ENCODE data around the gene SCARB1.

The SCARB1 gene

DNA sequence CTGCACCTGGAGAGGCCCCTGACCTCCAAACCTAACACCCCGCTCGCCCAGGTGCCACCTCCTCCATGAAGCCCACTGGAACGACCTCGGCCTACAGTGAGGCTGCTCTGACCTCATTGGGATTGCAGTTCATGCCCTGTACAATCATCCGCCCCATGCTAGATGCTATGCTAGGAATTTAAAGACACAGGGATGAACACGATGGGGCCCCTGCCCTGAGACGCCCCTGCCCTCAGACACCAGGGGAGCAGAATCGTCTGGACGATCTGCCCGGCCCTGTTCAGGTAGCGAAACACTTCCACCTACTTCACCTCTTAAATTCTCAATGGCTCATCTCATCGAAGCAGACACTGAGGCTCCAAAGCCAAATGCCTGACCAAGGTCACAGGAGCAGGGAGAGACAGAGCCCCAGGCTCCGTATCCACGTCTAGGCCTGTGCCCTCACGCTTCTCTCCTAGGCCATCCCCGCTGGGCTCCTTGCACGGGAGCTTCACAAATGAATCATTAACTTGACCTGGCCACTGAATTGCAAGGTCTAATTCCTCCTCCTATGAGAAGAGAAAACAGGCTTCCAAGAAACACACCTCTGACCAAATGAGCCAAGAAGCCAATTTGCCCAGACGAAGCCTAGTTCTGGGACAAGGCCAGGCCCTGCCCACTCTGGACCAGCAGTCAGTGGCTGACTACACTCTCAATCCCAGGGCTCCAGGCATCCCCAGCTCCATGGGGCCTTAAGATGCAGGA is 35.2 kb downstream of the SCARB1 start:
- no peak overlapping the region for H3K4me3 ChIP-seq (ENCODE audit: low read length)

GRCh38 chr12:124827588-124828184 is 36.0 kb downstream of the SCARB1 start:
- Histone ChIP-seq H3K27me3 (ENCODE audit: control insufficient read depth, insufficient read depth, low read length) (no peaks in the 10 kb centered on the region), H3K9ac (ENCODE audit: low read length) (no peak overlapping the region), H3K27ac (ENCODE audit: low read depth, low read length) (no peak overlapping the region), H3K4me1 (ENCODE audit: control insufficient read depth, insufficient read depth, low read length) (no peaks in the 10 kb centered on the region), H3K36me3 (ENCODE audit: control insufficient read depth, insufficient read depth, low read length) (no peaks in the 10 kb centered on the region), H3K4me3 (ENCODE audit: low read length) (no peak overlapping the region)

More for the DNA sequence above, 35.2 kb downstream of the SCARB1 start:
- Histone ChIP-seq H3K36me3 (ENCODE audit: control insufficient read depth, insufficient read depth, low read length) (no peaks in the 10 kb centered on the region), H3K9ac (ENCODE audit: low read length) (no peak overlapping the region), H3K4me1 (ENCODE audit: control insufficient read depth, insufficient read depth, low read length) (no peaks in the 10 kb centered on the region), H3K27ac (ENCODE audit: low read depth, low read length) (no peak overlapping the region), H3K27me3 (ENCODE audit: control insufficient read depth, insufficient read depth, low read length) (no peaks in the 10 kb centered on the region)

DNA sequence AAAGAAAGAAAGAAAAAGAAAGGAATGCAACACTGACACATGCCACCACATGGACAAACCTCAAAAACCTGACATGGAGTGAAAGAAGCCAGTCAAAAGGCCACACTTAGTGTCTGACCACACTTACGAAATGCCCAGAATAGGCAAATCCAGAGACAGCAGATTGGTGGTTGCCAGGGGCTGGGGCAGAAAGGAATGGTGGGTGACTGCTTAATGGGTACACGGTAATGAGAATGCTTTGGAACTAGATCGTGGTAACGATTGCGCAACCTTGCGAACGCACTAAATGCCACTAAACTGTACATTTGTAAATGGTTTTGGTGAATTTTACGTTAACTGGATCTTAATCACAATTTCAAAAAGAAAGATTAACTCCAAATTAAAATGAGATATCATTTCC is 39.5 kb downstream of the SCARB1 start:
- no peaks in the 10 kb centered on the region for H3K4me1 ChIP-seq (ENCODE audit: control insufficient read depth, insufficient read depth, low read length)
- H3K36me3 ChIP-seq (ENCODE audit: control insufficient read depth, insufficient read depth, low read length) = no peaks in the 10 kb centered on the region
- no peak overlapping the region for H3K9ac ChIP-seq (ENCODE audit: low read length)
- H3K27ac ChIP-seq (ENCODE audit: low read depth, low read length) = no peak overlapping the region
- H3K27me3 ChIP-seq (ENCODE audit: control insufficient read depth, insufficient read depth, low read length) = no peaks in the 10 kb centered on the region
- no peak overlapping the region for H3K4me3 ChIP-seq (ENCODE audit: low read length)

- no peaks in the 10 kb centered on the region for H3K4me1 ChIP-seq (ENCODE audit: control insufficient read depth, insufficient read depth, low read length)
- no peaks in the 10 kb centered on the region for H3K27me3 ChIP-seq (ENCODE audit: control insufficient read depth, insufficient read depth, low read length)
- no peak overlapping the region for H3K27ac ChIP-seq (ENCODE audit: low read depth, low read length)
- no peaks in the 10 kb centered on the region for H3K36me3 ChIP-seq (ENCODE audit: control insufficient read depth, insufficient read depth, low read length)
- H3K9ac ChIP-seq (ENCODE audit: low read length) = no peak overlapping the region
- H3K4me3 ChIP-seq (ENCODE audit: low read length) = no peak overlapping the region
These were observed 40.2 kb downstream of the SCARB1 start for GRCh38 chr12:124823272-124823970.

- H3K27ac ChIP-seq (ENCODE audit: low read depth, low read length) = no peak overlapping the region
- H3K9ac ChIP-seq (ENCODE audit: low read length) = no peak overlapping the region
- no peak overlapping the region for H3K4me3 ChIP-seq (ENCODE audit: low read length)
- H3K27me3 ChIP-seq (ENCODE audit: control insufficient read depth, insufficient read depth, low read length) = no peaks in the 10 kb centered on the region
- H3K4me1 ChIP-seq (ENCODE audit: control insufficient read depth, insufficient read depth, low read length) = no peaks in the 10 kb centered on the region
- H3K36me3 ChIP-seq (ENCODE audit: control insufficient read depth, insufficient read depth, low read length) = no peaks in the 10 kb centered on the region
These were observed 41.4 kb downstream of the SCARB1 start for GRCh38 chr12:124822218-124822617.

- no peaks in the 10 kb centered on the region for H3K27me3 ChIP-seq (ENCODE audit: control insufficient read depth, insufficient read depth, low read length)
- H3K27ac ChIP-seq (ENCODE audit: low read depth, low read length) = no peak overlapping the region
- H3K4me3 ChIP-seq (ENCODE audit: low read length) = no peak overlapping the region
- no peak overlapping the region for H3K9ac ChIP-seq (ENCODE audit: low read length)
- no peaks in the 10 kb centered on the region for H3K36me3 ChIP-seq (ENCODE audit: control insufficient read depth, insufficient read depth, low read length)
- H3K4me1 ChIP-seq (ENCODE audit: control insufficient read depth, insufficient read depth, low read length) = no peaks in the 10 kb centered on the region
These were observed 42.1 kb downstream of the SCARB1 start for GRCh38 chr12:124821252-124822200.

- H3K4me1 ChIP-seq (ENCODE audit: control insufficient read depth, insufficient read depth, low read length) = no peaks in the 10 kb centered on the region
- H3K27ac ChIP-seq (ENCODE audit: low read depth, low read length) = no peak overlapping the region
- no peak overlapping the region for H3K4me3 ChIP-seq (ENCODE audit: low read length)
- no peaks in the 10 kb centered on the region for H3K27me3 ChIP-seq (ENCODE audit: control insufficient read depth, insufficient read depth, low read length)
- no peak overlapping the region for H3K9ac ChIP-seq (ENCODE audit: low read length)
- H3K36me3 ChIP-seq (ENCODE audit: control insufficient read depth, insufficient read depth, low read length) = no peaks in the 10 kb centered on the region
These were observed 43.5 kb downstream of the SCARB1 start for GRCh38 chr12:124820199-124820598.

DNA sequence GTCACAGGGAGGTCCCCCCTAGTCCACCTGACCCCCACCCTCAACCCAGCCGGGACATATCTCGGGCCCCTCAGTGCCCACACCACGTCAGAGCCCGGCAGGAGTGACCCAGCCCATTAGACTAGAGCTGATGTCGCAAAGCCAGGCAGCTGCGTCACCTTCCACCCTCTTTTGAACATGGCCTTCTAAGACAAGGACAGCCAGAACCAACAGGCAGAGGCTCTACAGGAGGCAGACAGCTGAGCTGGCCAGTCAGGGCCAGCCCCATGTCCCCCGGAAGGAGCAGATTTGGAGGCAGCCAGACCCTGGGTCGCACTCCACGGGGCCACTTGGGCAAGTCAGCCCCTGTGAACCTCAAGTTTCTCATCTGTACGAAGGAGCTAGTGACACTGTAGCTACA is 44.1 kb downstream of the SCARB1 start:
- Histone ChIP-seq H3K27ac (ENCODE audit: low read depth, low read length) (no peak overlapping the region), H3K27me3 (ENCODE audit: control insufficient read depth, insufficient read depth, low read length) (no peaks in the 10 kb centered on the region), H3K9ac (ENCODE audit: low read length) (no peak overlapping the region), H3K36me3 (ENCODE audit: control insufficient read depth, insufficient read depth, low read length) (peaks cover 3% of the 10 kb centered on the region), H3K4me3 (ENCODE audit: low read length) (no peak overlapping the region), H3K4me1 (ENCODE audit: control insufficient read depth, insufficient read depth, low read length) (no peaks in the 10 kb centered on the region)

- H3K27ac ChIP-seq (ENCODE audit: low read depth, low read length) = no peak overlapping the region
- H3K27me3 ChIP-seq (ENCODE audit: control insufficient read depth, insufficient read depth, low read length) = no peaks in the 10 kb centered on the region
- H3K9ac ChIP-seq (ENCODE audit: low read length) = no peak overlapping the region
- H3K36me3 ChIP-seq (ENCODE audit: control insufficient read depth, insufficient read depth, low read length) = peaks cover 5% of the 10 kb centered on the region
- H3K4me1 ChIP-seq (ENCODE audit: control insufficient read depth, insufficient read depth, low read length) = no peaks in the 10 kb centered on the region
- H3K4me3 ChIP-seq (ENCODE audit: low read length) = no peak overlapping the region
These were observed 44.6 kb downstream of the SCARB1 start for GRCh38 chr12:124819080-124819479.

DNA sequence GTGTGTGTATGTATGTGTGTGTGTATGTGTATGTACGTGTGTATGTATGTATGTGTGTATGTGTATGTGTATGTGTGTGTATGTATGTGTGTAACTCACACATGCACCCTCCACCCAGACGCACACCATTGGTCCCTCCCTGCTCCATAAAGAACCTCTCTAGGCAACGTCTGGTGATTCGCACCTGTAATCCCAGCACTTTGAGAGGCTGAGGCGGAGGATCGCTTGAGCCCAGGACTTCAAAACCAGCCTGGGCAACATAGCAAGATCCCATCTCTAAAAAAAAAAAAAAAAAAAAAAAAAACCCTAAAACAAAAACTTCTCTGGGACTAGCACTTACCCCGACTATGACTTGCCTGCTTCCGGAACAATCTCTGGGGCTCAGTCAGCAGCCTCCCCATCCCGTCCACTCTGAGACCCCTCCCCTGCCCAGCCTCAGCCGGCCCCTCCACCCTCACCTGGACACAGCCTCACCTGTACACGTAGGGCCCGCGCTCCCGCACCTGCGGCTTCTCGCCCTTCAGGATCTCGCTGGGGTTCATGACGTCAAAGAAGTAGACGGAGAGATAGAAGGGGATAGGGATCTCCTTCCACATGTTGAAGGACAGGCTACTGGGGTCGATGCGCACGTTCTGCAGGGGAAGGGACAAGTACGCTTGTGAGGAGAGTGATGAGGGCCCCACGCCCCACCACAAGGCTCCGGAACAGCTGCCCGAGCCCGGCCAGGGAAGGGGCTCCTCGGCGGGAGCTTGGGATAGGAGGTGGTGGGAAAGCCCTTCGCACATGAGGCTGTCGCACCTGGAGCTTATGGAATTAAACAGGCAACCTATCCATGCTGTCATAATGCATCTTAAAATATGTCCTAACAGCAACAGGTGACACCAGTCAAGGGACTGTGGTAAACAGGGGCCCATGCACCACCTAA is 46.3 kb downstream of the SCARB1 start:
- H3K9ac ChIP-seq (ENCODE audit: low read length) = no peak overlapping the region
- H3K4me3 ChIP-seq (ENCODE audit: low read length) = no peak overlapping the region
- H3K27ac ChIP-seq (ENCODE audit: low read depth, low read length) = no peak overlapping the region
- H3K27me3 ChIP-seq (ENCODE audit: control insufficient read depth, insufficient read depth, low read length) = no peaks in the 10 kb centered on the region
- H3K36me3 ChIP-seq (ENCODE audit: control insufficient read depth, insufficient read depth, low read length) = peaks cover 10% of the 10 kb centered on the region
- no peaks in the 10 kb centered on the region for H3K4me1 ChIP-seq (ENCODE audit: control insufficient read depth, insufficient read depth, low read length)

DNA sequence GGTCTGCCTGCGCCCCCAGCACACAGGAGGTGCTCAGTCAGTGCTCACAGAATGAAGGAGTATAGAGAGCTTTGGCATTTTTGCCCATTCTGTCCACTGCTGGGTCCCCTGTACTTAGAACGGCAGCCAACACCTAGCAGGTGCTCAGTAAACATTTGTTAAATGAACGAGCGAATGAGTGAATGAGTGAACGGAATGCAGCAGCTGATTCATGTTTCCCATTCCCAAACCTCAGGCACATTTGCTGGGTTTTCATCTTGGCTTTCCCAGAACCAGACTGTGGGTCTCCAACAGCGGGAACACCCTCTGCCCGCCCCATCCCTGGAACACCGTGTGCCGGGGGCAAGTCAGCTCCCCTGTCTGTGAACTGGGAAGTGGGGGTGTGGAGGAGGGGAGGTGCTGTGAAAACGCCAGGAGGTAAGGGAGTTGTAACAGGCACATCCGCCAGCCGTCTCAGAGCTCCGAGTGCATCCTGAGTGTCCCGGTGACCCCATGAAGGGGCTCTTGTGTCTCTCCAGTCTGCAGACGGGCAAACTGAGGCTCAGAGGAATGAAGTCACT is 47.3 kb downstream of the SCARB1 start:
- H3K4me1 ChIP-seq (ENCODE audit: control insufficient read depth, insufficient read depth, low read length) = no peaks in the 10 kb centered on the region
- no peak overlapping the region for H3K4me3 ChIP-seq (ENCODE audit: low read length)
- no peak overlapping the region for H3K9ac ChIP-seq (ENCODE audit: low read length)
- no peak overlapping the region for H3K27ac ChIP-seq (ENCODE audit: low read depth, low read length)
- H3K27me3 ChIP-seq (ENCODE audit: control insufficient read depth, insufficient read depth, low read length) = no peaks in the 10 kb centered on the region
- H3K36me3 ChIP-seq (ENCODE audit: control insufficient read depth, insufficient read depth, low read length) = peaks cover 10% of the 10 kb centered on the region
